Jurkat, Clone E6-1 (cell line): ENCODE measurements around the gene KCNIP3.

Source experiments
- DNase-seq: peaks from one replicate; pipeline ENCODE4 v3.0.0-alpha.2; 2011; ENCODE audit warnings: low read depth, low spot score
- H3K4me3 ChIP-seq: 2 replicates; pipeline ENCODE4 v1.5.1; 2011; ENCODE audit warnings: mild to moderate bottlenecking, low read length, control low read depth, moderate library complexity

Gene KCNIP3

DNA sequence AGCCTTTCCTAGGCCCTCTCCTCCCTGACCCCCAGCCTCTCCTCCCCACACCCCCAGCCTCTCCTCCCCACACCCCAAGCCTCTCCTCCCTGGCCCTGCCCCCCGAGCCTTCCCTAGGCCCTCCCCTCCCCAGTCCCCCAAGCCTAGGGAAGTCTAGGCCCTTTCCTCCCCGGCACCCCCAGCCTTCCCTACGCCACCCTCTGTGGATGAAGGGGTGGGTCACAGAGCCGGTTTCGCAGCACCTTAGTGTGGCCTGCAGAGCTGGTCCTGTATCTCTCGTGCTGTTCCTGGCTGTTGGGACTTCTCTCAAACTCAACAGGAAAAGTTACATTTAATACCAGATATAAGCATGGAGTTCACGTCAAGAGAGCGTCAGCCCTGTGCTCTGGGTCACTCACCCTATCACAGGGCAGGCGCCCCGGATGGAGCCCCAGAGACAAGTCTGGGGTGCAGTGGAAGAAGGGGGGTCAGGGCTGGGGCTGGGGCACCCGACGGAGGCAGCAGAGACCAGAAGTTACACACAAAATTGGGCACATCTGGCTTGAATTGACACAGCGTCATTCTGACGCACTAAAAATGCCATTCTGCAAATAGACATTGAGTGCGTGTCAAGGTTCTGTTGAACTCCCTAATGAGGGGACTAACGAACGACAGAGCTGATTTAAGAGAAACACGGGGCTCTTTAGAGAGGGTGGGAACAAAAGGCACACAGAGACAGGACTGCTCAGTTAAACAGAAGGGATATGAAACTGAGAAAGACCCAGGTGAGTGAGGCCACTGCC lies 24.0 kb downstream of the KCNIP3 start:
- no peak overlapping the region for H3K4me3 ChIP-seq
- no peak for DNase-seq

DNA sequence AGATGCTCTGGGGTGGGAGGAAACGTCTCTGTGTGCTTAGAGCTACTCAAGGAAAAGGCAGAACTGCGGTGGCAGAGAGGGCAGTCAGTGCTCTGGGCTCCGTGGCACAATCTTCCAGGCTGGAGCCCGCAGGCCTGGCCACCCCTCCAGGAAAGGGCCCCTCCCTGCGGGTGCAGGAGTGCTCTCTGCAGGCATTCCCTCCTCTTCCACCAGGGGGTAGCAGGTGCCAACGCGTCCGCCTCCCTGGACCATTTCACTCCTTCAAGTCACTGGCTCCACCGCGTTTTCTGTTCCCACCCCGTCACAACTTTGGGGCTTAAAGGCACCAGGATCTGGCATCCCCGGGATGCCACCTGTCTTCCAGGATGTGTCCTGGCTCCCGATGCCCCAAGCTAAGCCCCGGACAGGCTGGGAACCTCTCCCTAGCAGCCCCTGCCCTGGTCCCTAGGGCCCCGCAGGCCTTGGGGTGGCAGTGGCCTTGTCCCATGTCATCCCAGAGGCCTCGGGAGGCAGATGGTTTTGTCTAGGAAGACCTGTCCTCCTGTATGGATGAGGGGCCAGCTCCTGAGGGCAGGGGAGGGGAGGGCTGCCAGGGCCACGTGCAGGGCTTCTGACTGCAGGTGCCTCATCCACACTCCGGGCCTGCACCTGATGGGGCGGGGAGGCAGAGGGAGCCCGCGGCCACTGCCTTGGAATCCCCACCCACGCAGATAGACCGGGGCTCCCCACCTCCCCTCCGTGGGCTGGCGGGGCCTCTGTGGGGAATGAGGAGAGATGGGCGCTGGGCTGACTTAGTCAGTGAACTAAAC lies 26.4 kb downstream of the KCNIP3 start:
- DNase-seq, result peak; percentile 27
- no peak overlapping the region for H3K4me3 ChIP-seq

DNA sequence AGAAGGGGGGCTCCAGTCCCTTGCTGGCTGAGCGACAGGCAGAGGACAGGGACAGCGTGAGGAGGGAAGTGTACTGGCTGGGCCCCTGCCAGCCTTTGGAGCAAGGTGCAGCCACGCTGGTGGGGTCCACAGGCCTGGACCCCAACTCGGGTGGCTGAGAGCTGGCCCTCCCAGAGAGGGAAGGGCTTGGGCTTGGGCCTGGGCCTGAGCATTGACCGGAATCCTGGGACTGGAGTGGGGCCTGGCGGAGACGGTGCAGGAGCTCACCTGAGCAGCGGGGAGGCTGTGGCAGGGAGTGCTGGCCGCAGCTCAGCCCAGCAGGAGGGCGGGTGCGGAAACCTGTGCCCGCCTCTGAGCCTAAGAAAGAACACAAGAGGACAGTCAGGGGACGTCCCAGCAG lies 27.9 kb downstream of the KCNIP3 start:
- DNase-seq, result no peak
- no peak overlapping the region for H3K4me3 ChIP-seq

DNA sequence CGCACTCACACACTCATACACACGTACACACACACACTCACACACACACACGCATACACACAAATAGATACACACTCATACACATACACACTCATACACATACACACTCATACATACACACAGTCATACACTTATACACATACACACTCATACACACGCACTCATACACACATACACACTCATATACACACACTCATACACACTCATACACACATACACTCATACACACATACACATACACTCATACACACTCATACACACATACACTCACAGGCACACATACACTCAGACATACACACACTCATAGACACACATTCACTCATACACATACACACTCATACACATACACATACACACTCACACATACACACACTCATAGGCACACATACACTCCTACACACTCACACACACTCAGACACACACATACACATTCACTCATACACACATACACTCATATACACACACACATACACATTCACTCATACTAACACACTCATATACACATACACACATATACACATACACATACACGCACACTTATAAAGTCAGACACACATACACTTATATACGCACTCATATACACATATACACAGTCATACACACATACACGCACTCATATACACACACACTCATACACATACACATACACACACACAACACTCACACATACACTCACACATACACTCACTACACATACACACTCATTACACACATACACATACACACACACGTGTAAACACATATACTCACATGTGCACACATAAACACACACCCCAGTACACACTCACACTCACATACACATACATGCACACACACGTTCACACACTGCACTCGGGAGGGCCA lies 28.7 kb downstream of the KCNIP3 start:
- DNase-seq, result no peak
- no peak overlapping the region for H3K4me3 ChIP-seq

DNA sequence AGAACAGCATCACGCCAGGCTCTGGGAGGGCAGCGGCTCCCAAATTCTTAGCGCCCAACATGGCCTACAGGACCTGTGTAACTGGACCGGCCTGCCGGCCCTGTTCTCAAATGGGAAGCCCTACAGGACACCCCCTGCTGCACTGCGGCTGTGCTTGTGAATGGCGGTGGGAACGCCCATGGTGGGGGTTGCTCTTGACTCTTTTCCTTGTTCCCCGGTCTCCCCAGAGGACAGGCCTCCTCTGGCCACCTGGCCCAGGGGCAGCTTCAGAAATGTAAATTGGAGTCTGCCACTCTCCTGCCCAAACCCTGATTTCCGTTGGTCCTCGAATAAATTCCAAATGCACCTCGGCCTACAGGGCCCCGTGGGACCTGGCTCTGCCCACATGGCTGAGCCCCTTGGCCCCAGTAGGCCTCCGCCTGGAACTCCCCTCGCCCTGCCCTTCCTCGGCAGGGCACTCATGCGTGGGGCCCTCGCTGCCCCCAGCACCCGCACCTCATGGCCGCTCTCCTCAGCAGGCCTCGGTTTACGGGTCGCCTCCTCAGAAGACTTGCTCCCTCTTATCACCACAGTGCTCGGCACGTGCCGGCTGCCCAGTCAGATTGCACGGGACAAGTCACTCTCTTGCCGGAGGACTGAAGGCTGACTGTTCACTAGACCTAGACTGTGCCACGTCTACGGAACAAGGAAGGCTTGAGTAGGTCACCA lies 29.4 kb downstream of the KCNIP3 start:
- no peak overlapping the region for H3K4me3 ChIP-seq
- DNase-seq, result no peak

DNA sequence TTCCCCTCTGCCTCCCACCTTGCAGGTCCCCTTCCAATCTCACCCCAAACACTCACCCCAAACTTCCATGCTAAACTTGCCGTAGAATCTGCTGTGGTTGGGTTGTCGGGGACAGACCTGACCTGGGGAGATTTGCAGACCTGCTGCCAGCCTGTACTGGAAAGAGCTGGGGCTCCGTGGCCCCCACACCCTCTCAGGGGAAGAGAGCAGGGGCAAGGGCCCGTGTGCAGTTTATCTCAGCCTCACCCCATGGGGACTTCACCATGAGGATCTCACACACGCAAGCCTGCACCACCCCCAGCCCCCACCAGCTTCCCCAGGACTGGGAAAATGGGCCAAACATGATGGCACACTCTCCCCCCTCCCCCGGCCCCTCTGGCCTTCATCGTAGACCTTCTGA lies 30.7 kb downstream of the KCNIP3 start:
- no peak overlapping the region for H3K4me3 ChIP-seq

DNA sequence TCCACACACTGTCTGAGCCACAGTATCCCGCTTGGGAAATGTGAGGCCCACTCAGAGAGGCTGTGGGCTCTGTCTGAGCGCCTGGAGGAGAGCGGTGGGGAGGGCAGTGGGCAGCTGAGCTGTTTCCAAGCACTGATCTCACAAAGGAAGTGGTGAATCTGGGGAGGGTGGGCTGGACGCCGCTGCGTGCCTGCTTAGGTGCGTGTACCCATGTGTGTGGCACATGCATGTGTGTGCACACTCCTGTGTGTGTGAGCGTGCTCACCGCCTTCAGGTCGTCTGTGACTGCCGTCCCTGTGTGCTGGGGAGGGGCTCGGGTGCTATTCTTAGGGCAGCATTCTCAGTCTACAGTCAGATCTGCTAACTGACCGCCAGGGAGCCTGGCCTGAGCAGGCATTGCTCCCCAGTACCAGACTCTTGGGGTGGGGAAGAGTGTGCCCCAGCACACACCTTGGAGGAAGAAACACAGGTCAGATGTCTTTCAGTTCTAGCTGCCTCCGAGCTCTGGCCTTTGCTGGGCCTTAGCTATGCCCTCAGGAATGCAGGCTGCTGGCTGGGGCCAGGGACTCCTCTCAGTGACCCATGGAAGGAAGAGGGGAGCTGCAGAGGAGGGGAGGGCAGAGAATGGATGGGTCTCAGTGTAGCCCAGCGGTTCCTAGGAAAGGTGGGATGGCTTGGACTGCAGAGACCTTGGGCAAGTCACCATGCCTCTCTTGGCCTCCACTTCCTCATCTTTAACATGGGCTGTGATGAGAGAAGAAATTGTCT lies 31.4 kb downstream of the KCNIP3 start:
- DNase-seq, result no peak

More for the DNA sequence above, 30.7 kb downstream of the KCNIP3 start:
- DNase-seq, result no peak

DNA sequence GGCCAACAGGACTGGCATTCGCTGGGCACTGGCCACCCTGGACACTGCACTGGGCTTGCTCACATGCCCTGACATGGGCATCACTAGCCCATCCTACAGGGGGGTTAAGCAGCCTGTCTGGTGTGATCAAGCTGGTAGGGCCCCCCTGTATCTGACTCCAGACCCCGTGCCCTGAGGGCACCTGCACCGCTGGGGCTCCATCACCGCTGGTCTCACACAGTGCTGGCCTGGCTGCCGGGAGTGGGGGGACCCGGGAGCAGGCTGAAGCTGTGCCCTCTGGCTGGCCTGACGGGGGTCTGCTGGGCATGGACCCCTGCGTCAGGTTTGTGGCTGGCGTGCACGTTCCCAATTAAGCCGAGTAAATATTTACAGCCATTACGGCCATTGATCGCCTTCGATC lies 32.3 kb downstream of the KCNIP3 start:
- no peak overlapping the region for H3K4me3 ChIP-seq
- no peak for DNase-seq

More for the DNA sequence above, 31.4 kb downstream of the KCNIP3 start:
- no peak overlapping the region for H3K4me3 ChIP-seq

DNA sequence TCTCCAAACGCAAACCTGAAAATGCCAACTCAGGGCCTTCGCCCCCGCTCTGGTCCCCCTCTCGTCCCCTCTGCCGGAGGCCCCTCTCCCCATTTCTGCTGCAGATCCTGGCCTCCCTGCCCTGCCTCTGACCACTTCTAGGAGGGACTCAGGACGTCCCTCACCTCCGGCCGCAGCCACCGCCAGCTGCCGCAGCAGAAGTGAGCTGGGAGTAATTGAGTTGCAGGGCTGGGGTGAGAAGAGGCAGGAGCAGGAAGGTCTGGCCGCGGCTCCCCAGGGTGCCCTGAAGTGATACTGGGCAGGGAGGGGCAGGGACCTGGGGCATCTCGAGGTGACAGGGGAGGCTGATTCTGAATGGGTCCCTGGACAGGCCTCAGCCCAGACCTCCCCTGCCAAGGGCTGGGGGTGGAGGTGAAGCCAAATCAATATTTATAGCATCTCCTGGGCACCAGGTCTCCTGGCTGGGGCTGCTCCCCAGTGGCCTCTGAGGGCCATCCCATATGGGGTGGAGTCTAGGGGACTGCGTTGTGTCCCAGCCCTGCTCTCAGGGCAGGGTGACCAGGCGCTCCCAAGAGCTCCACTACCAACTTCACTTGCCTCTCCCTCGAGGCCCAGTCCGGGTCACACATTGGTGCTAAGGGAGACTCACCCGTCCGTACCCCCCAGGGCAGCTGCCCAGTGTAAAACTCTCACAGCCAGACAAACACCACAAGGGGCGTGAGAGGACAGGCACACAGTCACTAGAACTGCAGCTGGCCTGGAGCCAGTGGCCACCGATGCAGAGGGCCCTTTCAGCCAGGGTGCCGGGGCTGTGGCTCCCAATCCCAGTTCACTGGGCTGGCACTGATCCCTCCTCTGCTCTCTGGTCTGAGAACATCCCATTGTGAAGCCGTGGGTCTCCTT lies 33.0 kb downstream of the KCNIP3 start:
- DNase-seq, result no peak

DNA sequence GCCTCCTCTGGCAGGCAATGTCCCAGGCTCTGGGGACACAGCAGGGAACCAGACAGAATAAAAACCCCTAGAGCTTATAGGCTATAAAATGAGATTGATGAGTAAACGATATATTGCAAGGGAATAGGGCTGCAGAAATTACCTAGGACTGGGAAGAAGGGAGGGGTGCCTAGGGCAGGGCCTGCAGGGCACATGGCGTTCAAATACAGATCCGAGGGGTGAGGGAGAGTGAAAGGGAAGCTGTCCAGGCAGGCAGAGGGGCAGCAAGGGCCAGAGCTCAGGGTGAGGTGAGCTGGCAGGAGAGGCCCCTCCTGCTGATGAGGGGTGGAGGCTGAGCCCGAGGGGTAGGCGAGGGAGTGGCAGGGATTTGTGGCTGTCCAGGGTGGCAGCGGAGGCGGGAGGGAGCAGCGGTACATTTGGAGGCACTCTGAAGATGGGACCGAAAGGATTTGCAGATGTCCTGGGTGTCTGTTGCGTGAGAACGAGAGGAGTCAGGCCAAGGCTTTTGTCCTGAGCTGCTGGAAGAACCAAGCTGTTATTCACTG lies 33.7 kb downstream of the KCNIP3 start:
- no peak overlapping the region for H3K4me3 ChIP-seq
- DNase-seq, result no peak

More for the DNA sequence above, 33.0 kb downstream of the KCNIP3 start:
- no peak overlapping the region for H3K4me3 ChIP-seq

DNA sequence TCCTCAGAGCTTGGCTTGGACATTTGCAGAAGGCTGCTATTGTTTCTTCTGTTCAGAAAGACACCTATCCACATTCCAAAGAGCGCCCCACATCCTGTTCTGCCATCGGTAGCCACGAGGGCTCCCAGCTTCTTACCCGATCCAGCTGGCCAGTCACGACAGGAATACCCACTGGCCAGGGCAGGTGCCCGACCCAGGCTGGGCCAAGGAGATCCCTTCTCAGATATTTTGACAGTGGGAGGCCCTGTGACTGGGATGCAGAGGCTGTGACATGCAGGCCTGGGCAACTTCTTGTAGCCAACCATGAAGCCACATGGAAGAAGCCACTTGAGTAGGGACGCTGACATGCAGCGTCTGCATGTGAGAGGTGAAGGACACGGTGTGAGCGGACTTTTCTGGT lies 34.5 kb downstream of the KCNIP3 start:
- DNase-seq, result no peak
- no peak overlapping the region for H3K4me3 ChIP-seq

DNA sequence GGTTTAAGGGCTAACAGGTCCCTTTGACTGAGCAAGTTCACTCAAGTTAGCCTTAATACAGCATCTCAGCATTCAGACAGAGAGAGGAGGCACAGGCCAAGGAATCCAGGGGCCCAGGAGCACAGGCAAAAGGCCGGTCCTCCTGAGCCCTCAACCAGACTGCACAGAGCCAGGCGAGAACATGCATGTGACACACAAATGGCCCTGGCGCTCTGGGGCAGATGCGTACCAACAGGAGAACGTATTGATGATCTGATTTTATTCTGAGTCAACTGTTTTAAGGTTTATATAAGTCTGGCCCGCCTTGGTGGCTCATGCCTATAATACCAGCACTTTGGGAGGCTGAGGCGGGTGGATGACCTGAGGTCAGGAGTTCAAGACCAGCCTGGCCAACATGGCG lies 34.9 kb downstream of the KCNIP3 start:
- H3K4me3 ChIP-seq, result no peak overlapping the region
- no peak for DNase-seq

DNA sequence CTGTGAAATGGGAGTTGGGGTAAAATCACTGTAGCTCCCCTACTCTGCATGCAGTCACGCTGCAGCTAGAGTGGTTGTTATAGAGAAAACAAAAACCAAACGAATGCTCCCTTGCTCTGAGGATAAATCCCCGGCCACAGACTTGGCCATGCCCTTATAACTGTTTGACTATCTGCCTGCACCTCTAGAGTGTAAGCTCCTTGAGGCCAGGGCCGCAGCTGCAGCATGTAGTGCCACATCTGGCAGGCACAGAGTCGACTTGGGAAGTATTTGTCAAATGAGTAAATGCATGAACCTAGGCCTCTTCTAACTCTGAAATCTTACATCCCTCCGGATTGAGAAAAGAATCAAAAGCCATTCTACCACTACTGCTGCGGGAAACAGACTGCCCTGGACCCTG lies 35.9 kb downstream of the KCNIP3 start:
- H3K4me3 ChIP-seq, result no peak overlapping the region
- DNase-seq, result no peak

DNA sequence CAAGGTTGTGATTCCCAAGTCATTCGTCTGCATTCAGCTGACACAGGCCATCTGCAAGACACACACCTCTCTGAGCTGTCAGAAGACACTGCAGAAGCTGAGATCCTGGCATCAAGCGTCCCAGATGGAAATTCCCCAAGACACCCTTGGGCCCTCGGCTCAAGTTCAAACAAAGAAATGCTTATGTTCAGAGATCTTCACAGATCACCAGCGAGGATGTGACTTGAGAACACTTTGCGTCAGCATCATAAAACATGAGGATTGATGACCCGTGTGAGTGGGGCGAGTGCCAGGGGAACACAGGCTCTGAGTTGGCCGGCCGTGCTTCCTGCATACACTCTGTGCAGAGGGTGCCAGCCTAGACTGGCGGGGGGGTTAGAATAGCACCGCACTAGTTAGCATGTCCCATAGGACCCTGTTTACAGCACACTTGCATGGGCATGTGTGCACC lies 36.8 kb downstream of the KCNIP3 start:
- H3K4me3 ChIP-seq, result no peak overlapping the region
- no peak for DNase-seq

DNA sequence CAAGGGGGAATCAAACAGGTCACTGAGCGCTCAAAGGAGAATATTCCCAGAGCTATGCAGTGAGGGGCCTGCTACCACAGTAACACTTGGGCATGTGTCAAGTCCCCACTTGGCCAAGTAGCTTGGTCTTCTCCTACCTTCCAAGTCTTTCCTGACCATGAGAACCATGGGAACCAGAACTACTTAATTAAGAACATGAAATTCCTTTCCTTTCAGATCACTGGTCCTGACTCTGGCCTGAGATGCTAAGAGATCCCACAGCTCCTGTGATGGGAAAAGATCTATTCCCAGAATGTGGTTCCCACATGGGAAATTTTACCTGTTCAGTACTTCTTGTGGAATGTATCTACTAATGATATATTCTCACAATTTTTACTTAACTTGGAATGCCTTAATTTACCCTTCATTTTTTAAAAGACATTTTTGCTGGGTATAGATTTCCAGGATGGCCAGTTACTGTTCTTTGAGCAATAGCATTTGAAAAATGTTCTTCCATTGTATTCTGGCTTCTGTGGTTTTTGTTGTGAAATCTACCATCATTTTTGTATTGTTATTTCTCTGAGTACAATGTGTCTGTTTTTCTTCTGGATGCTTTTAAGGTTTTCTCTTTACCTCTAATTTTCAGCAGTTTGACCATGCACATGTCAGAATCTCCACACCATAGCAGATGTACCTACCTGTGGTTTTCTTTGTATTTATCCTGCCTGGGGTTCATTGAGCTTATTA lies 37.9 kb downstream of the KCNIP3 start:
- H3K4me3 ChIP-seq, result no peak overlapping the region
- no peak for DNase-seq

DNA sequence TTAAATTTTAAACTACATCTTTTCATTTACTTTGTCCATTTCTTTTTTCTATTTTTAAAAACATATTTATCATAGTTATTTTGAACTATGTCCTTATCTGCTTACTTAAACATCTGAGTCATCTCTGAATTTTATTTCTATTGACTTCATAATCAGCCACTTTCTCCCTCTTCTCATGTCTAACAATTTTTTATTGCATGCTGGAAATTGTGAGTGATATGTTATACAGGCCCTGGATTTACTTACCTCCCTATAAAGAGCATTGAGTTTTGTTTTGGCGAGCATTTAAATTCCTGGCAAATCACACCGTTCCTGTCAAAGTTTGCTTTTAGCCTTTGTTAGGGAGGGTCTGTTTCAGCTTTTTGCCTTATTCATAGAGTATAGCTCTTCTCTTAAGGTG lies 39.3 kb downstream of the KCNIP3 start:
- H3K4me3 ChIP-seq, result no peak overlapping the region
- no peak for DNase-seq
